H7 (cell line): ENCODE data around the gene CYP27B1. TPM values are rescaled to one million over a fixed set of nuclear protein-coding genes. Genes with fewer than 3 reads are reported as not detected.

Experiments used
- DNase-seq: peaks from one replicate; pipeline ENCODE4 v3.0.0; 2012
- H3K27me3 ChIP-seq: 2 replicates; pipeline ENCODE4 v1.6.0; 2011; ENCODE audit warnings: mild to moderate bottlenecking, low read length; ENCODE audit not compliant: control insufficient read depth, insufficient read depth
- H3K36me3 ChIP-seq: replicated peaks from 2 replicates; pipeline ENCODE4 v1.5.1; 2011; ENCODE audit warnings: low read length; ENCODE audit not compliant: control insufficient read depth, insufficient read depth
- H3K4me3 ChIP-seq: 2 replicates; pipeline ENCODE4 v1.5.1; 2011; ENCODE audit warnings: low read depth, mild to moderate bottlenecking, control low read depth, low read length, moderate library complexity; ENCODE audit not compliant: insufficient read depth
- total RNA-seq: library from RNA; depleted of rRNA; stranded (reverse); fragments of >200 nt; shearing (Covaris generic); gene quantifications from 2 replicates; pipeline ENCODE4 v1.2.3, GENCODE V29; 2014

CYP27B1 gene
- total RNA-seq, 1 experiment from 2014 or later, result 0.59 TPM

- DNase-seq, result peak; percentile 78
- H3K27me3 ChIP-seq, result peaks cover 55% of the 10 kb centered on the region
- H3K36me3 ChIP-seq, result peaks cover 1% of the 10 kb centered on the region
- H3K4me3 ChIP-seq, result peak overlapping the region; percentile 49
Observed at GRCh38 chr12:57755454-57756372, 11.2 kb downstream of the CYP27B1 start.

GRCh38 chr12:57755194-57755453 is 11.8 kb downstream of the CYP27B1 start:
- H3K27me3 ChIP-seq, result peaks cover 53% of the 10 kb centered on the region
- peaks cover 6% of the 10 kb centered on the region for H3K36me3 ChIP-seq
- H3K4me3 ChIP-seq, result peak overlapping the region; percentile 49

GRCh38 chr12:57754411-57755193 is 12.3 kb downstream of the CYP27B1 start, which contains the start of gene MARCHF9:
Gene MARCHF9 (plus strand): TSS chr12:57755103. CDS start chr12:57755529, 426 bp downstream.
- DNase-seq, result peak; percentile 94
- Histone ChIP-seq H3K4me3 (peak within 1 kb of the TSS; percentile 49), H3K36me3 (peaks cover 7% of the 10 kb centered on the region), H3K27me3 (peaks cover 53% of the 10 kb centered on the region)

More at GRCh38 chr12:57755194-57755453, 11.8 kb downstream of the CYP27B1 start:
- DNase-seq, result no peak

GRCh38 chr12:57753756-57754337 is 13.0 kb downstream of the CYP27B1 start:
- peaks cover 12% of the 10 kb centered on the region for H3K36me3 ChIP-seq
- DNase-seq, result no peak
- H3K27me3 ChIP-seq, result peaks cover 49% of the 10 kb centered on the region
- H3K4me3 ChIP-seq, result no peak overlapping the region; the same call in 1 of the 2 replicates

GRCh38 chr12:57752668-57753000 is 14.2 kb downstream of the CYP27B1 start:
- DNase-seq, result no peak
- Histone ChIP-seq H3K27me3 (peaks cover 37% of the 10 kb centered on the region), H3K36me3 (peaks cover 16% of the 10 kb centered on the region), H3K4me3 (no peak overlapping the region)

DNA sequence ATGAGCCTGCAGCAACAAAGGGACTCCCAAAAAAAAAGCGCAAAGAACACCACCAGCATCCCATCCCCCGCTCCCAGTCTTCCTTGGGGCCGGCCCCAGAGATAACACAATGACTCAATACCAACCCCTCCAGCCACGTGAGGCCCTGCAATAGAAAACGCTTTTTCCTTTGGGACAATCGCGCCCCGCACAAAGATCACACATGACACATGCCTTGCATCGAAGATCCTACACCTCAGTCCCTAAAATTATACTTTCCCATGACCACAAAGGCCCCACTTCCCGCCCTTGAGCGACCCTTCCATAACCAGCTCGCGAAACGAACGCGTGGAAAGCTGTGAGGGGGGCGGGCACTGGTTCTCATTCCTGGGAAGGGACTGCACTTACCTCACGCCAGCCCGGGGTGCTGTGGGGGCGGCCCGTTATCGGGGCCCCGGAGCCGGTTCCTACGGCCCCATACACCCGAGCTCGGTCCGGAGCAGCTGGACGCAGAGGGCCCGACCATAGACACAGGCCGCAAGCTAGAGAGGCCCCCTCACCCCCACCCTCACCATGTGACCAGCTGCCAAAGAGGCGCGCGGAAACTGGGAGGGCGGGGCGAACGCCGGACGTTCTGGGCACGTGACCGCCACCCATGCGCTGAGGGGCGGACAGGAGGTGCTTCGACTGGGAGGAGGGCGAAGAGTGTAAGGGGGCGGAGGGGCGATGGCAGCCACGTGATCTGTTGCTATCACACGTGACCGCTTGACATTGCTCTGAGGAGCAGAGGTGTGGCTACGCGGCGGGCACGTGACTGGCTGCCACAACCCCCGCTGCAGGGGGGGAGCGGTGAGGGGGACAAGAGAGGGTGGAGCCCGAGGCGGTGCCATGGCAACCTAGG is 14.8 kb downstream of the CYP27B1 start, which contains the start of gene CDK4:
CDK4 (minus strand) TSS at position 523 of the 880 bp plus-strand sequence. CDS start 593 bp downstream, outside the sequence.
- peak within 1 kb of the TSS; percentile 82 for H3K4me3 ChIP-seq
- H3K36me3 ChIP-seq, result peaks cover 19% of the 10 kb centered on the region
- peak; percentile 98 for DNase-seq
- peaks cover 34% of the 10 kb centered on the region for H3K27me3 ChIP-seq

DNA sequence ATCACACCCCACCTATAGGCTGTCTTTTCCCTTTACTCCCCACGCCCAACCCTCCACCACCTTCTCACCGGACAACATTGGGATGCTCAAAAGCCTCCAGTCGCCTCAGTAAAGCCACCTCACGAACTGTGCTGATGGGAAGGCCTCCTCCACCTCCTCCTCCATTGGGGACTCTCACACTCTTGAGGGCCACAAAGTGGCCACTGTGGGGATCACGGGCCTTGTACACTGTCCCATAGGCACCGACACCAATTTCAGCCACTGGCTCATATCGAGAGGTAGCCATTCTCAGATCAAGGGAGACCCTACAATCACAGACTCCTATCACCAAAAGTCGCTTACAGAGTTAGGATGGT is 15.5 kb downstream of the CYP27B1 start:
- peaks cover 28% of the 10 kb centered on the region for H3K27me3 ChIP-seq
- no peak for DNase-seq
- H3K4me3 ChIP-seq, result peak overlapping the region; percentile 82
- H3K36me3 ChIP-seq, result peaks cover 22% of the 10 kb centered on the region

DNA sequence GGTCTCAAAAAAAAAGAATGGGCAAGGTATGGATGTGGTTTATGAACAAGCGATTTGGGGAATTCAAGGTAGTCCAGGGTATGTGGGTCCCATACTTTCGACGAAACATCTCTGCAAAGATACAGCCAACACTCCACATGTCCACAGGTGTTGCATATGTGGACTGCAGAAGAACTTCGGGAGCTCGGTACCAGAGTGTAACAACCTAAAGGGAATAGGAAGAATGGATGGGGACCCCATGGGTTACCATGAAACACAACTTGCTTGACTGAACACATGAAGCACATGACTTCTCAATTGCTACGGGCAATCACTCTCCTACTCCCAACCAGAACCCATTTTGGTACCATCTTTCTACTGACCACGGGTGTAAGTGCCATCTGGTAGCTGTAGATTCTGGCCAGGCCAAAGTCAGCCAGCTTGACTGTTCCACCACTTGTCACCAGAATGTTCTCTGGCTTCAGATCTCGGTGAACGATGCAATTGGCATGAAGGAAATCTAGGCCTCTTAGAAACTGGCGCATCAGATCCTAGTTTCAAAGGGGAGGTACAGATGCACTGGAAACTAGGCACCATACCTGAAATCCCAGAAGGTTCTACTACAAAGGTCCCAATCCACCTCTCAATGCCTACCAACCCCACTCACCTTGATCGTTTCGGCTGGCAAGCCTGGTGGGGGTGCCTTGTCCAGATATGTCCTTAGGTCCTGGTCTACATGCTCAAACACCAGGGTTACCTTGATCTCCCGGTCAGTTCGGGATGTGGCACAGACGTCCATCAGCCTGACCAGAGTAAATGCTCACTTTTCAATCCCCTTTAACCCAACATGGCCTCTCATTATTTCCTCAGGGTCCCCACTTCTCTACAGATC is 16.1 kb downstream of the CYP27B1 start:
- H3K4me3 ChIP-seq, result peak overlapping the region; percentile 82
- DNase-seq, result no peak
- H3K27me3 ChIP-seq, result peaks cover 21% of the 10 kb centered on the region
- H3K36me3 ChIP-seq, result peaks cover 23% of the 10 kb centered on the region

GRCh38 chr12:57749061-57749460 is 17.8 kb downstream of the CYP27B1 start:
- H3K27me3 ChIP-seq, result peaks cover 8% of the 10 kb centered on the region; the same call in 1 of the 2 replicates
- H3K4me3 ChIP-seq, result no peak overlapping the region
- H3K36me3 ChIP-seq, result peaks cover 23% of the 10 kb centered on the region
- no peak for DNase-seq

DNA sequence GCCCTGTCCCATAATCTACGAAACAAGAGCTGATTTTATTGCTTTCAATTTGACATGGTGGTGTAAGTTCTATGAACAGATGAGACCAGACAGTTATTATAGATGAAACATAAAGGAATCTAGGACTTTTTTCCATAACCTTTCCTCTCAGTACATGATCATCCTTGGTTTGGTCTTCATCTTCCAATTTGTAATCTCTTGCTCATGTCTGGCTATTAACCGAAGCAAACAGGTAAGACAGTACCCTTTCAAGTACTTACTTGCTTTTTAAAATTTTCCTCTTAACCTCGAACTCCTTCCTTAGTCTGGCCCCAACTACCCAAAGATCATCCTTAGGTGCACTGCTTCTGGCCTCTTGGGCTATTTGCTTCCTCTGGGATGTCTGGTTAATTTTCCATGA is 20.9 kb downstream of the CYP27B1 start:
- peaks cover 21% of the 10 kb centered on the region for H3K27me3 ChIP-seq
- peaks cover 23% of the 10 kb centered on the region for H3K36me3 ChIP-seq
- DNase-seq, result no peak
- H3K4me3 ChIP-seq, result peak overlapping the region; percentile 81; the same call in 1 of the 2 replicates

DNA sequence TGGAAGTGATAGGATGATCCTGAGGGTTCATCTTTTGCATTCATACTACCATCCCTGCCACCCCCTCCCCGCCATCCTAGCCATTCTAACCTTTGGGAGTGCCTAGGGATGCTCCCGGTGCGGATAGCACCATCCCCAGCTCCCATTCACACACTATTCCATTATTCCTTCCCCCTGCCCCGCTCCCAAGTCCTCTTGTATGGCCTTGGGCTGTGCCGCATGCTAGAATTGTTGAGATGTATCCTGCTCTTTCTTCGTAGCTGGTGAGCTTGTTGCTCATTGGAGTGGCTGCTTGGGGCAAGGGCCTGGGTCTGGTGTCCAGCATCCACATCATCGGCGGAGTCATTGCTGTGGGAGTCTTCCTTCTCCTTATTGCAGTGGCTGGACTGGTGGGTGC is 21.4 kb downstream of the CYP27B1 start:
- peaks cover 19% of the 10 kb centered on the region for H3K36me3 ChIP-seq
- H3K27me3 ChIP-seq, result peaks cover 27% of the 10 kb centered on the region
- H3K4me3 ChIP-seq, result peak overlapping the region; percentile 81
- DNase-seq, result no peak

DNA sequence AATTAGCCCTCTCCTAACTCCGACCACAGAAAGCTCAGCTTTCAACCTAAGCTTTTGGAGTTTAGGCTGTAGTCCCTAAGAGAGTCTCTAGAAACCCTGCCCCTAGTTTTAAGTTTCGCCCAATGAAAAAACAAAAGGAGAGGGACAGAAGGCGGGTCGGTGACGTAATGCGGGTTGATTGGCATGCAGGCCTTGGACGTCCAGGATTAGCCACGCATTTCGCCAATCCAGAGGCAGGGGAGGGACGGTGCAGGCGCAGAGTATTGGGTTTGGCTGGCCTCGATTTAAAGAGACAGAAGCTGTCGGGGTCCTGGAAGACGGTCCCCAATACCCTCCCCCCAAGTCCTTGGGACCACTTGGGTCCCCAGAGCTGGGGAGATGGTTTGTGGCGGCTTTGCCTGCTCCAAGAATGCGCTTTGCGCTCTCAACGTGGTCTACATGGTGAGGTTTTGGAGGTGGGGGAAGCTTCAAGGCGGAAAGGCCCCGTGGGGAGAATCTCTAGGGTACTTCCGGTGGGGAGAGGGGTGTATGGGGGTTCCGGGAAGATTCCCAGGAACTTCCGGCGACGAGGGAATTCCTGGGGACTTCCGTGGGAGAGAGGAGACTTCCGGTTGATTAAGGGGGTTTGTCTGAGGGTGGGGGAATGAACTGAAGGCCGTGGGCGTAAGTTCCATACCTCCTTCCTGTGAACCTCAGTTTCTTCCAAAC is 21.9 kb downstream of the CYP27B1 start, which contains the start of gene TSPAN31:
TSPAN31 (plus strand) TSS at position 263 of the 708 bp plus-strand sequence; CDS start at position 379, 116 bp downstream.
- H3K36me3 ChIP-seq, result peaks cover 16% of the 10 kb centered on the region
- peak; percentile 94 for DNase-seq
- H3K27me3 ChIP-seq, result peaks cover 32% of the 10 kb centered on the region
- peak within 1 kb of the TSS; percentile 81 for H3K4me3 ChIP-seq
